CD14-positive monocyte (primary cell): ENCODE measurements around the gene TMEM63C. TPM values are rescaled to one million over a fixed set of nuclear protein-coding genes. Genes with fewer than 3 reads are reported as not detected.

Experiments
- DNase-seq, 3 donors: peaks; one replicate each; pipeline ENCODE4 v3.0.0-alpha.2; 2011 to 2022
- H2AFZ ChIP-seq: 2 replicates; pipeline ENCODE4 v1.6.0; 2012; ENCODE audit warnings: mild to moderate bottlenecking, low read depth, low read length, inconsistent platforms; ENCODE audit not compliant: insufficient read depth, poor library complexity, severe bottlenecking
- H3K27ac ChIP-seq, 2 donors: 1 replicate in 1 of 2; 2 replicates in 1 of 2; pipeline ENCODE4 v1.5.1; 2012 to 2013; ENCODE audit warnings: low read length in 2 of 2, control low read depth in 1 of 2, inconsistent platforms in 1 of 2, low read depth in 1 of 2, mild to moderate bottlenecking in 1 of 2
- H3K27me3 ChIP-seq, 2 donors: one replicate each; pipeline versions ENCODE4 v1.6.0 to v1.6.1; 2011 to 2013; ENCODE audit warnings: low read length in 2 of 2; ENCODE audit not compliant: control insufficient read depth in 2 of 2, insufficient read depth in 2 of 2
- H3K36me3 ChIP-seq, 2 donors: replicated peaks in 1 of 2; 1 replicate in 1 of 2; 2 replicates in 1 of 2; pipeline versions ENCODE4 v1.5.1 to v1.6.1; 2012 to 2013; ENCODE audit warnings: low read length in 2 of 2, control low read depth in 1 of 2, inconsistent platforms in 1 of 2, mild to moderate bottlenecking in 1 of 2; ENCODE audit not compliant: insufficient read depth in 2 of 2, control insufficient read depth in 1 of 2
- H3K4me1 ChIP-seq, 2 donors: 1 replicate in 1 of 2; 2 replicates in 1 of 2; pipeline versions ENCODE4 v1.5.1 to v1.6.1; 2012 to 2013; ENCODE audit warnings: low read length in 2 of 2, control low read depth in 1 of 2, inconsistent platforms in 1 of 2, mild to moderate bottlenecking in 1 of 2, moderate library complexity in 1 of 2; ENCODE audit not compliant: insufficient read depth in 2 of 2, control insufficient read depth in 1 of 2
- H3K4me2 ChIP-seq: replicated peaks from 2 replicates; pipeline ENCODE3; 2012; ENCODE audit warnings: low read length, moderate library complexity, mild to moderate bottlenecking; ENCODE audit not compliant: poor library complexity, severe bottlenecking; ENCODE audit errors: extremely low read depth
- H3K4me3 ChIP-seq, 3 experiments: fragments of 200-600 bp in 1 of 3; sonication (generic) in 1 of 3; replicated peaks in 1 of 3; 1 replicate in 2 of 3; 2 replicates in 1 of 3; pipeline ENCODE4 v1.5.1; 2011 to 2013; ENCODE audit warnings: low read length in 3 of 3, mild to moderate bottlenecking in 3 of 3, control low read depth in 2 of 3, low read depth in 2 of 3, inconsistent platforms in 1 of 3, moderate library complexity in 1 of 3
- H3K79me2 ChIP-seq: 2 replicates; pipeline ENCODE4 v1.6.0; 2012; ENCODE audit warnings: mild to moderate bottlenecking, control low read depth, inconsistent platforms, low read length, moderate library complexity; ENCODE audit not compliant: insufficient read depth
- H3K9ac ChIP-seq: 2 replicates; pipeline ENCODE4 v1.6.0; 2017; ENCODE audit warnings: low read length, mild to moderate bottlenecking; ENCODE audit not compliant: insufficient read depth, poor library complexity, severe bottlenecking
- H3K9me3 ChIP-seq, 2 donors: replicated peaks in 1 of 2; 1 replicate in 1 of 2; 2 replicates in 1 of 2; pipeline versions ENCODE4 v1.5.1 to v1.6.1; 2012 to 2013; ENCODE audit warnings: low read length in 2 of 2, control low read depth in 1 of 2; ENCODE audit not compliant: control insufficient read depth in 1 of 2, insufficient read depth in 1 of 2
- H4K20me1 ChIP-seq: 2 replicates; pipeline ENCODE4 v1.6.0; 2012; ENCODE audit warnings: mild to moderate bottlenecking, low read length, control low read depth, moderate library complexity; ENCODE audit not compliant: insufficient read depth
- H3K27ac Mint-ChIP-seq, 7 donors: one replicate each; pipeline ENCODE4 v1.8.0; 2020; ENCODE audit warnings: mild to moderate bottlenecking in 7 of 7, mixed read lengths in 7 of 7, moderate library complexity in 6 of 7, inconsistent platforms in 2 of 7
- H3K27me3 Mint-ChIP-seq, 3 donors: one replicate each; pipeline ENCODE4 v1.8.0; 2021 to 2022; ENCODE audit warnings: low read depth in 3 of 3, mild to moderate bottlenecking in 3 of 3, mixed read lengths in 3 of 3, moderate library complexity in 3 of 3, inconsistent platforms in 1 of 3
- H3K36me3 Mint-ChIP-seq, 2 donors: one replicate each; pipeline ENCODE4 v1.8.0; 2020; ENCODE audit warnings: mixed read lengths in 2 of 2, inconsistent platforms in 1 of 2, mild to moderate bottlenecking in 1 of 2
- H3K4me1 Mint-ChIP-seq: one replicate; pipeline ENCODE4 v1.8.0; 2020; ENCODE audit warnings: mild to moderate bottlenecking, mixed read lengths
- H3K4me3 Mint-ChIP-seq, 2 donors: one replicate each; pipeline ENCODE4 v1.8.0; 2020; ENCODE audit warnings: mild to moderate bottlenecking in 2 of 2, mixed read lengths in 2 of 2, moderate library complexity in 1 of 2
- H3K9me3 Mint-ChIP-seq, 7 donors: one replicate each; pipeline ENCODE4 v1.8.0; 2020 to 2022; ENCODE audit warnings: mixed read lengths in 7 of 7, mild to moderate bottlenecking in 6 of 7, moderate library complexity in 6 of 7, inconsistent platforms in 2 of 7
- CTCF ChIP-seq: fragments of 200-600 bp; IDR thresholded peaks from one replicate; pipeline ENCODE4 v1.8.0; 2022; ENCODE audit warnings: antibody characterized with exemption, mild to moderate bottlenecking
- WGBS: methylation state at CpG from one replicate; pipeline ENCODE4 v1.1.5; 2013; ENCODE audit warnings: missing lambda C conversion rate; ENCODE audit not compliant: insufficient coverage; 5-methylcytosine and 5-hydroxymethylcytosine counted together
- intact Hi-C, 2 donors: fragments of 100-400 bp; cut with micrococcal nuclease; formaldehyde crosslinking; loops; one replicate each; pipeline versions ENCODE4 v1.15.0 to v1.15.1; 2023
- polyA plus RNA-seq, 3 donors: library from polyadenylated mRNA; depleted of rRNA in 1 of 3; unstranded in 2 of 3; stranded (reverse) in 1 of 3; fragments of 300-500 nt in 2 of 3; fragments of >200 nt in 1 of 3; fragmentation: Illumina TruSeq in 2 of 3; gene quantifications; 1 replicate in 2 of 3; 2 replicates in 1 of 3; pipeline ENCODE4 v1.2.3, GENCODE V29; 2012 to 2021

Gene TMEM63C
- polyA plus RNA-seq, 3 donors: 0.78 to 4.4 TPM; not detected in 1

- Mint-ChIP-seq H3K4me1 (peaks cover 15% of the 10 kb centered on the region), H3K36me3 (peaks cover 0 to 1% of the 10 kb centered on the region in 2 donors), H3K27ac (no peak overlapping the region), H3K9me3 (peaks cover 0 to 12% (median 6%) of the 10 kb centered on the region in 7 donors), H3K4me3 (peak overlapping the region in 1 of 2 donors; percentile 40), H3K27me3 (peaks cover 66 to 86% (median 75%) of the 10 kb centered on the region in 3 donors)
- no peak overlapping the region for H2AFZ ChIP-seq
- intact Hi-C loops: no loop called here
- H3K27ac ChIP-seq: no peak overlapping the region
- no peak overlapping the region for H3K9ac ChIP-seq
- no peak for TF ChIP-seq CTCF
- no peaks in the 10 kb centered on the region for H3K79me2 ChIP-seq
- H3K36me3 ChIP-seq: no peaks in the 10 kb centered on the region
- 0% methylated on average over 1 of the region's 4 CpGs for WGBS
- H3K9me3 ChIP-seq: peaks cover 3 to 25% of the 10 kb centered on the region in 2 donors
- peaks cover 70 to 85% of the 10 kb centered on the region in 2 donors for H3K27me3 ChIP-seq
- DNase-seq: no peak
- peaks cover 3 to 20% of the 10 kb centered on the region in 2 donors for H3K4me1 ChIP-seq
- no peak overlapping the region for H3K4me3 ChIP-seq
- no peak overlapping the region for H3K4me2 ChIP-seq
- H4K20me1 ChIP-seq: no peaks in the 10 kb centered on the region
Observed at GRCh38 chr14:77143071-77143470, 38.5 kb upstream of the TMEM63C start.

- intact Hi-C loops: no loop called here
- H3K4me1 Mint-ChIP-seq: peaks cover 11% of the 10 kb centered on the region
- Histone ChIP-seq H3K4me3 (no peak overlapping the region), H3K36me3 (no peaks in the 10 kb centered on the region), H3K9ac (no peak overlapping the region), H3K4me2 (no peak overlapping the region), H2AFZ (no peak overlapping the region), H3K27me3 (peaks cover 70% of the 10 kb centered on the region in 2 donors), H4K20me1 (no peaks in the 10 kb centered on the region), H3K27ac (no peak overlapping the region), H3K4me1 (peaks cover 2 to 15% of the 10 kb centered on the region in 2 donors), H3K79me2 (no peaks in the 10 kb centered on the region), H3K9me3 (peaks cover 0 to 25% of the 10 kb centered on the region in 2 donors)
- H3K4me3 Mint-ChIP-seq: peak overlapping the region in 1 of 2 donors; percentile 31
- 77% methylated on average over 3 of the region's 4 CpGs for WGBS
- no peak for DNase-seq
- peaks cover 56 to 74% (median 67%) of the 10 kb centered on the region in 3 donors for H3K27me3 Mint-ChIP-seq
- peaks cover 0 to 12% (median 4%) of the 10 kb centered on the region in 7 donors for H3K9me3 Mint-ChIP-seq
- no peak for TF ChIP-seq CTCF
- no peaks in the 10 kb centered on the region for H3K36me3 Mint-ChIP-seq
- H3K27ac Mint-ChIP-seq: no peak overlapping the region
Observed at GRCh38 chr14:77144412-77145115, 37.0 kb upstream of the TMEM63C start.
